GM19467 (cell line): ENCODE measurements around the gene ELMOD3.
"Not testable (repeated sequence)": the region's sequence is repeated elsewhere in the genome, so short reads cannot be mapped to it uniquely, and the experiment has no call there.

ENCODE experiments used
- ATAC-seq: cut with Tn5 transposase; IDR thresholded peaks from one replicate; pipeline ENCODE4 v1.9.1; 2021; ENCODE audit warnings: mild to moderate bottlenecking, moderate library complexity; ENCODE audit not compliant: unreplicated experiment

ELMOD3 gene

DNA sequence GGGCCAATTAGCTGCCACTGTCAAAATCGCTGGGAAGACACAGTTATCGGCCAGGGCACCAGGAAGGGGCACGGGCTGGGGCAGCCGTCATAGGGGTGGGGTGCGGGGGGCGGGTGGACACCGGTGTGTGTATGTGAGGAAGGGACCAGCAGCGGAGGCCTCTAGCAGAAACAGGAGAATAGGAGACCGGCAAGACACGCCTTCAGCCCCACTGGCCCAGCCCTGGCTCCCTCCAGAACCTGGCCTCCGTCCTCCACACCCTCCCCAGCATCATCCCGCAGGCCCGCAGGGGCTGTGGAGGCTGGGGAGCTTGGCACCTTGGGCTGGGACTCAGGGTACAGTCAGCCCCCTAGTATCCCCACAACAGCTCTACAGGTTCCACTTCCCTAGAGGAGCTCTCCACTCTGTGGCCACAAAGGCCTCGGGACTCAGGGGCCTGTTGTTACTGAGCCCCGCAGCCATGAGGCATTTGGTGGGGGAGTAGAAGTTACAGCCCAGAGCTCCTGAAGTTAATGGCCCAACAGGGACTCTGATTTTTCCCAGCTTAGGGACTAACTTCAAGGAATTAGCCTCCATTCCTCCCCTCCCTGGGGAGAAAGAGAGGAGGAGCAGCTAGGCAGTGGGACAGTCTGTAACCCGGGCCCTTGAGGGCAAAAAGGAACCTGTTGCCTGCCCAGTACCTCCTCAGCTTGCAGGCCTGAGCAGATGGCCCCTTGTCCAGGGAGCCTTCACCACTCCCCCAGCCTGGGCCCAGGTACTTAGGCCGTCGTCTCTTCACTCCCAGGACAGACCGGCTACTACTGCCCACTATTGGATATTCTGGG lies 83.8 kb downstream of the ELMOD3 start:
- ATAC-seq: no peak

DNA sequence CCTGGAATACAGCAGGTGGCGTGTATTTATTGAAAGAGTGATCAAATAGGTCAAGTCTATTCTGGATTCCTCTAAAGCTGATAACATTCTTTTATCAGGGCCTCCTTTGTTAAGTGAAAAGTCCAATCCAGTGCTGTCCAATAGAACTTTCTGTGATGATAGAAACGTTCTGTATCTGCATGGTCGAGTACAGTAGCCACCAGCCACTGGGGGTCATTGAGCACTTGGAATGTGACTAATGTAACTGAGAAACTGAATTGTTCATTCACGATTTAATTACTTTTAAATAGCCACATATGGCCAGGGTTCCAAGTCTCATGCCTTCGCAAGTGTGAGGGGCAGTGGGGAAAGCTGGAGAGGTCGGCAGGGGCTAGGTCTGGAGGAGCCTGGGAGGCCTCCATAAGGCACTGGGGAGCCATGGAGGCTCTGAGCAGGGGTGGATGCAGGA lies 84.5 kb downstream of the ELMOD3 start:
- no peak for ATAC-seq

DNA sequence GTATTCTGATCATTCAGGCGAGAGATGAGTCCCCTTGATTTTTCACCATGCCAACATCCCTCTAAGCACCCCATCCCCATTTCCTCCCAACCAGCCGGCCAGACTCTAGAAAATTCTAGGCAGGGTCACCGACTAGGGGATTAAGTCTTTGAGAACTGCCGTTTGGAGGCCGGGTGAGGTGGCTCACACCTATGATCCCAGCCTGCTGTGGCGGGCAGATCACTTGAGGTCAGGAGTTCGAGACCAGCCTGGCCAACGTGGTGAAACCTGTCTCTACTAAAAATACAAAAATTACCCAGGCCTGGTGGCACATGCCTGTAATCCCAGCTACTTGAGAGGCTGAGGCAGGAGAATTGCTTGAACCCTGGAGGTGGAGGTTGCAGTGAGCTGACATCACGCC lies 85.0 kb downstream of the ELMOD3 start:
- ATAC-seq: not testable (repeated sequence)

DNA sequence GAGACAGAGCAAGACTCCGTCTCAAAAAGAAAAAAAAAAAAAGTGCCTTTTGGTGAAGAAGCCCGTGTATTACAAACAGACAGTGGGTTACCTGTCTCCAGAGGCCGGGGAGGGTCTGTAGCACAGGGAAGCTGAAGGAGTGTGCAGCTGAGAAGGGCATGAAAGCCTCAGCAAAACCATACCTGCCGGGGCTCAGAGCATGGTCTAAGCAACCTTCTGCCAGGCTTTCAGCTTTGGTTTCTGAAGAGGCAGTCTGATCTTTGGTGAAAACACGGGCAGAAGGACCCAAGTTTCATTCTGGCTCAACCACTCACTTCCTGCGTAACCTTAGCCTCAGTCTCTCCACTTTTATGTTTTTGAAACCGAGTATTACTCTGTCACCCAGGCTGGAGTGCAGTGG lies 85.4 kb downstream of the ELMOD3 start:
- no peak for ATAC-seq

DNA sequence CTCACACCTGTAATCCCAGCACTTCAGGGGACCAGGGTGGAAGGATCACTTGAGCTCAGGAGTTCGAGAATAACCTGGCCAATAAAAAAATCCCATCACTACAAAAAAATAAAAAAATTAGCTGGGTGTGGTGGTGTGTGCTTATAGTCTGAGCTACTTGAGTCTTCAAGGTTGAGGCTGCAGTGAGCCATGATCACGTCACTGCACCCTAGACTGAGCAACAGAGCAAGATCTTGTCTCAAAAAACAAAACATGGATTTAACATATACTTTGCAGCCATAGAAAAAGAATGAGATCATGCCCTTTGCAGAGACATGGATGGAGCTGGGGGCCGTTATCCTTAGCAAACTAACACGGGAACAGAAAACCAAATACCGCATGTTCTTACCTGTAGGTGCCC lies 86.2 kb downstream of the ELMOD3 start:
- no peak for ATAC-seq
